GM21529 (cell line): ENCODE data around the gene GLIPR1.
A peak's percentile ranks its signal among the peaks of the same experiment; 100 is the strongest.
"Not testable (repeated sequence)": the region's sequence is repeated elsewhere in the genome, so short reads cannot be mapped to it uniquely, and the experiment has no call there.

Experiments
- ATAC-seq: cut with Tn5 transposase; IDR thresholded peaks from one replicate; pipeline ENCODE4 v1.9.1; 2021; ENCODE audit not compliant: unreplicated experiment

GLIPR1 gene

GRCh38 chr12:75471902-75472890, 8.4 kb upstream of the GLIPR1 start:
- ATAC-seq: peak; percentile 79

- no peak for ATAC-seq
Observed at GRCh38 chr12:75474116-75474515, 6.4 kb upstream of the GLIPR1 start.

DNA sequence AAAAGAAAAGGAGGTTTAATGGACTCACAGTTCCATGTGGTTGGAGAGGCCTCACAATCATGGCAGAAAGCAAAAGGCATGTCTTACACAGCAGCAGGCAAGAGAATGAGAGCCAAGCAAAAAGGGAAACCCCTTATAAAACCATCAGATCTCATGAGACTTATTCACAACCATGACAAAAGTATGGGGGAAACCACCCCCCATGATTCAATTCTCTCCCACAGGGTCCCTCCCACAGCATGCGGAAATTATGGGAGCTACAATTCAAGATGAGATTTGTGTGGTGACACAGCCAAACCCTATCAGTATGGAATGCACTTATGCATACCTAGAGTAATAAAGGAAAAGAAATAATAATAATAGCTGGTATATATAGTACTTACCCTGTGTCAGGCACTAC, 4.5 kb upstream of the GLIPR1 start:
- no peak for ATAC-seq

DNA sequence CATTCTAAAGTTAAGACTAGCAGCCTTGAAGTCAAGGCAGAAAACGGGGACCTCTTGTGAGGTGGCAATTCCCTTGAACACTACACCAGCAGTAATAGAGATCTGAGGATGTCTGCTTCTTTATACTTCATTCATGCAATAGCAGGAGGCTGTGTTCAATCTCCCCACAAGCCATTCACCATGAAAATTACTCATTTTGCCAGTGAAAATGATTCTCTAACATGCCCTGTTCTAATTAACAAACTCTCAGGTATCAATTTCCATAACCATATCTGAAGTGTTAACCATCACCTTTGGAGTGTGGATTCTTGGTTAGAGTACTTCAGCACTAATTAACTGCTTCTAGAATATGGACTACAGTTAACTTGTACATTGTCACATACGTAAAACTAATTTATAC, 3.4 kb upstream of the GLIPR1 start:
- no peak for ATAC-seq

DNA sequence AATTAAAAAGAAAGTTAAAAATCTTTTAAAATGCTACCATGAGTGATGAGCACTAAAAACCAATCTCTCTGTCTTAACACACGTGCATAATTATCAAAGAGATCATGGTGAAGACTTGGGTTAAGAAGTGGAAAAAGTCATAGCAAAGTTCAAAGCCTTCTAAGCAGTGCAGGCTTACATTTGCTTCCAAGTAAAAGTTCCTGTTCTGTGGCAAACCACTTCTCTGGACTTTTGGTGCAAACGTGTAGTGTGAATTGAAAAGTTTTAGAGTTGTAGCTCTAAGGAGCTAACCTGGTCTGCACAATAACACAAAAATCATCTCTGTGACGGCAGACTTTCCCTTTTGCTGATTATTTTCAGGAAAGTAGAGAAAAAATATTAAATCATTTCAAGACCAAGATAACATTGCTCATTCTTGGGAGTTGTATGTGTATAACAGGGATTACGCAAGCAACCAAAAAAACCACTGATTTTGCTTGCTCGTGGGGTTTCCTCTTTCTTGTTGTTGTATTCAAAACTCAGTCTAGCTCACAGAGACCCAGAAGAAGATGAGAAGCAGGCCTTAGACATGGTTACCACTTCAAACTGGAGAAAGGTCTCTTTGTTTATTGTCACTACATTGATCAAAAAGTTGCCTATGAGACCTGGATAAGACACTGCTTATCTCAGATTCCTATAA, 2.3 kb upstream of the GLIPR1 start:
- ATAC-seq: no peak

- peak; percentile 36 for ATAC-seq
Observed at GRCh38 chr12:75479963-75480461, 543 bp upstream of the GLIPR1 start.

DNA sequence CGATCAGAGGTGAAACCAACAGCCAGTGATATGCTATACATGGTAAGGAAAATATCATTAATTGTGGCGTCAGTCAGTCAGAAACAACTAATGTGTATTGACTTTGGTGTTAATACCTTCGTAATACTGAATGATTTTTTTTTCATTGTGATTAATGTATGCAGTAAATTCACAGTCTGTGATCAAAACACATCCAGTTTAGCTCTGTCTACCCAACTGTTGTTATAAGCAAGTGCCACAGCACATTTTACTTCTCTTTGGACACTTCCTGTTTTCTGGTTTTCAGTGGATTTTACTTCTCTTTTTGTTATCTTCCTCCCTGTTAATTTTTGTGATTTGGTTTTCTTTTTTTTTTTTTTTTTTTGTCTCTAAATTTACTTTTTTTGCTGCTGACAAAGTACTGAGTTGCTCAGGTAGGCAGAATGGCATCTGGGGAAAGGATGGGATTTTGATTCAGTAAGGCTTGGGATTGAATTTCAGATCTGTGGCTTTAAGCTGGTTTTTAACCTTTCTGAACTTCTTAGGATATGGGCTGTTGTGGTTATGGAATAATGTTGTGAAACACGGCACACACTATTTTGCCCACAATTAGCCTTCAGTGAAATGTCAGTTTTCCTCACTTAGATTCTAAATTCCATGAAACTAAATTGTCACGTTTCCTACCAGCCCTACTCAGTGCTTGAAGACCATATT, 604 bp downstream of the GLIPR1 start:
- ATAC-seq: peak; percentile 17

GRCh38 chr12:75481774-75482173, 1.2 kb downstream of the GLIPR1 start:
- ATAC-seq: no peak

DNA sequence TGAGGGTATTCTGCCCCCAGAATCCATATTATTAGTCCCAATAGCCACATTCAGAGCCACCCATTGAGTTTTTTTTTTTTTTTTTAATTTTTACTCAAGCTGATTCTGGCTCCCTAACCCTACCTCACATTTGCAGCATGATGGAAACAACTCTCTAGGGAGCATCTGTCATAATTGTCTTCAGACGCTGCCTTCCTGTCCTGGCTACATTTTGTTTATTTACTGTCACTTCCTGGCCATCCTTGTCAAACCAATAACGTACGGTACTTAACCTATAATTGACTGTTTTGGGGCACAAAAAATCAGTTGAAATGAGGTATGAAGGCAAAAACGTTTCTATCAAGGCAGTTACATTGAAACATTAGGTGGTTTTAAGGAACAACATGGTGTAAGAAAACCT, 2.1 kb downstream of the GLIPR1 start:
- ATAC-seq: peak; percentile 18

DNA sequence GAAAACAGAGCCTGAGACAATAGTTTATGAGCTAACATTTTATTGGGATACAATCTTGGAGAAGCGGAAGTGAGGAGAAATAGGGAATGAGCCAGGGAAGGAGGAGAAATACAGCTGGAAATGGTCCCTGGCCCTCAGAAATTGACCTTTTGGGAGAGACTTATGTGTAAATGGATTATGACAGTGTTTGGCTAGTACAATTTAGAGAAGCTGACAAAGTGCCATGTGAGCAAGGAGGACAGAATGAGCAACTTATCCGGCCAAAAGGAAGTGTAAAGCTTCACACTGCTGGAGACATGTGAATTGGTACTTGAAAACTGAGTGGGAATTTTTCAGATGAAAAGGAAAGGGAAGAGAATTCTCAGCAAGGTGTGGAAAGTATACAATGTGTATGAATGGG, 2.9 kb downstream of the GLIPR1 start:
- ATAC-seq: no peak

- ATAC-seq: not testable (repeated sequence)
Observed at GRCh38 chr12:75484450-75484849, 3.9 kb downstream of the GLIPR1 start.

DNA sequence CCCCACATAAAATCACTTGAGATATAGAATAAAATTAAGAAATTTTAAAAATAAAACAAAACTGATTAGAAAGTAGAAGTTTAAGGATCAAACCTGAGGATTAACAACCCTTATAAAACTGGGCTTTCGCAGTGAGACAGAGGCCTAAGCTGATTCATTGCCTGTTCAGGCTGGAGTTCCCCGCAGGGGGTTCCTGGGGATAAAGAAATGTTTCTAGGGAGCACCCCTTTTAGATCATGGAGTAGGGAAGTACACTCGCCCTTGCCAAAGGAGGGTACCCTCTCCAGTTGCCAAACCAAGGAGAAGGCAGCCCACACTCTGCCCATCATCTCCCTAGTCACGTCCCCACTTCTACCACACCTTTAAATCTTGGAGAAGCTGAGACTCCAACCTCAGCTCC, 6.8 kb downstream of the GLIPR1 start:
- no peak for ATAC-seq

DNA sequence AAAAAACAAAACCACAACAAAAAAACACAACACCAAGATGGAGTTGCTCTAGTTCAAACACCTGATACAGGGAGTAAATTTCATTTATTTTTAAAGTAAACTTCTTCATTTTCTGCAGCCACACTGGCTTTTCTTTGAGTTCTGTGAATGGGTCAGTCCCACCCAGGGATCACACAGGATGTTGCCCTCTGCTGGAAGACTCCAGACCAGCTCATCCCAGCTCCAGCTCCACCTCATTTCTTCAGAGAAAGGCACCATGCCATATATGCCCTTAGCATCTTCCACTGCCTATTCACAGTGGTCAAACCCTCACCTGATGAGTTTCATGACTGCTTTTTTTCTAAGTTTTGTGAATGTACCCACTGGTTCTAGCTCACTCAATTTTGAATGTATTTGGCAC, 8.0 kb downstream of the GLIPR1 start:
- peak; percentile 43 for ATAC-seq

- peak; percentile 16 for ATAC-seq
Observed at GRCh38 chr12:75489187-75489586, 8.6 kb downstream of the GLIPR1 start.

DNA sequence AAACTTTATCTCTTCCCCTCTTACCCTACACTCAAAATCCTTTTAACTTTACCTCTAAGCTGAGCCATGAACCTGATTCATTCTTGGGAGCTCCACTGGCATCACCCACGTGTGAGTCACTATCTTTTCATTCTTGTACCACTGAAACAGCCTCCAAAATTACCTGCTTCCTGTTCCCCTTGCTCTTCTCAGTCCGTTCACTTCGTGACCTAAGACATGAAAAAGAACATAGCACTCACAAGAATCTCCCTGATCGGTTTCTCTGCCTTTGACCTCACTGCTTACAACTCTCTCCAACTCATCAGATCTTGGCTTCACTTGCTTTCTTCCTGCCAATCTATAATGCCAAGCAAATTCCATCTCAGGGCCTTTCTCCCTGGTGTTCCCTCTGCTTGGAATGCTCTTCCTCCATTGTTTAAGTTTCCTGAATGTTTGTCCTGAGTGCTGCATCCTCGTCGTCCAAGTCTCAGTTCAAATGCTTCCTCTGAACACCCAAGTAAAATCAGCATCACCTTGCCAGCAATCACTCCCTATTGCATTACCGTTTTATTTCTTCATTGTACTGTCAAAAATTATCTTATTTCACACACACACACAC, 9.2 kb downstream of the GLIPR1 start:
- peak; percentile 65 for ATAC-seq

- no peak for ATAC-seq
Observed at GRCh38 chr12:75491169-75491568, 10.6 kb downstream of the GLIPR1 start.

- no peak for ATAC-seq
Observed at GRCh38 chr12:75503459-75503858, 22.9 kb downstream of the GLIPR1 start.

- ATAC-seq: no peak
Observed at GRCh38 chr12:75503866-75504265, 23.3 kb downstream of the GLIPR1 start.

DNA sequence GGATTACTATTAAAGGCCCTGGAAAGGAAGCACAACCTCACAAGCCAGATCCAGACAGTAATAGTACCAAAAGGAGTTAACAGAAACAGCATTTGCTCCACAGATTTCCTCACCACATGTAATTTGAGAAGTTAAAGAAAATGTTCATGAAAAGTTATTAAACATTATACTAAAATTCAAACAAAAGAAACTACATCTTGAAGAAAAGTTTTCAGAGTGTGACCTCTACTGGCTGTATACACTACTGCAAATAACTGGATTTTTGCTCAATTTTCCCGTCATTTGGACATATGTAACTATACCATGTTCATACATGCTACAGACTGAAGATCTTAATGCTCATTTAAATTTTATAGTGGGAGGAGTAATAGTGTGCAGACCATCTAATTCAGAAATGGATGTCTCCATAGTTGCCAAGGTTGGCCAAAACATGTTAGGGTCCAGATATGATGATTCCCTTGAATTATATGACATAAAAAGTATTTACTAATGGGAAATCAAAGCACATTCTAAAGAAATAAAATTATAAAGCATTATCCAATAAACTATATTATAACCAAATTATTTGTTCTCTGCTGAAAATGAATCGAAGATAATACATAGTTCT, 25.3 kb downstream of the GLIPR1 start:
- peak; percentile 36 for ATAC-seq

GRCh38 chr12:75507086-75507485, 26.5 kb downstream of the GLIPR1 start:
- no peak for ATAC-seq

- no peak for ATAC-seq
Observed at GRCh38 chr12:75508159-75508558, 27.6 kb downstream of the GLIPR1 start.
